ENCODE data around the gene TEX29.

The TEX29 gene

DNA sequence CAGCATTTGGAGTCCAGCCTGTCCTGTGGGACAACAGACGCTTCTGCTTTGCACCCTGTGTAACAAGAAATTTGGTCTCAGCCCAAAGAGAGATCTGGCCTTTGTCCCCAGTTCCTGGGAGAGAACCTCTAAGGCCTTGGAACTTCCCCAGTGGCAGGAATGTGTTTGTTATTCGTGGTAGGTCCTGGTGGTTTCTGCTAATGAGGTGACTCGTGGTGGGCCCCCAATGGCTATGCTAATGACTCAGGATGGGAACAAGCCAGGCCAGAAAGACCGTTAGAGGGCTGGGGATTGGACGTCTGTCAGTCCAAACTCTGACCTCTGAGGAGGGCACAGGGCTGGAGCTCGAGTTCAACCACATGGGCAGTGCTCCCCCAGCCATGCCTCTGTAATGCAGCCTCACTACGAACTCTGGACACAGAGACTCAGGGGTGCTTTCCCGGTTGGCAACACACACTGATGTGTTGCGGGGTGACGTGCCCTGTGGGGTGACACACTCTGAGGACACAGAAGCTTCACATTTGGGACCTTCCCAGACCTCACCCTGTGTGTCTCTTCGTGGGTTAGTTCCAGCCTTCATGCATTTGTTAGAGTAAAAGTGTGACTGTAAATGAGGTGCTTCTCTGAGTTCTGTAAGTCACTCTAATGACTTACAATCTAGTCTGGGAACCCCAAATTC, 38.9 kb downstream of the TEX29 start:
- no peak overlapping the region for H3K4me3 ChIP-seq (ENCODE audit: insufficient read depth, low read length, poor library complexity, severe bottlenecking)
- no peaks in the 10 kb centered on the region for H3K9me2 ChIP-seq (replicated peaks; ENCODE audit: insufficient read depth, low read length)
- H3K9ac ChIP-seq (ENCODE audit: low read length) = no peak overlapping the region
- no peaks in the 10 kb centered on the region for H3K79me2 ChIP-seq (ENCODE audit: insufficient read depth, low read length)
- no peaks in the 10 kb centered on the region for H3K9me3 ChIP-seq (ENCODE audit: insufficient read depth, low read length)
- H2AFZ ChIP-seq (ENCODE audit: low read depth, low read length, severe bottlenecking) = no peak overlapping the region
- no peaks in the 10 kb centered on the region for H3K27me3 ChIP-seq (ENCODE audit: low read length)
- H4K20me1 ChIP-seq (ENCODE audit: low read depth, low read length) = no peaks in the 10 kb centered on the region
- no peak overlapping the region for H3K4me2 ChIP-seq (ENCODE audit: low read depth, low read length, poor library complexity, severe bottlenecking)
- H3F3A ChIP-seq (ENCODE audit: insufficient read depth) = no peaks in the 10 kb centered on the region
- no peak overlapping the region for H3K27ac ChIP-seq (ENCODE audit: low read depth, low read length)
- no peaks in the 10 kb centered on the region for H3K36me3 ChIP-seq (ENCODE audit: low read length)
- no peak for TF ChIP-seq EZH2phosphoT487 (conservative IDR thresholded peaks at IDR 0.05; ENCODE audit: low read length)
- TF ChIP-seq, protein P1, sequence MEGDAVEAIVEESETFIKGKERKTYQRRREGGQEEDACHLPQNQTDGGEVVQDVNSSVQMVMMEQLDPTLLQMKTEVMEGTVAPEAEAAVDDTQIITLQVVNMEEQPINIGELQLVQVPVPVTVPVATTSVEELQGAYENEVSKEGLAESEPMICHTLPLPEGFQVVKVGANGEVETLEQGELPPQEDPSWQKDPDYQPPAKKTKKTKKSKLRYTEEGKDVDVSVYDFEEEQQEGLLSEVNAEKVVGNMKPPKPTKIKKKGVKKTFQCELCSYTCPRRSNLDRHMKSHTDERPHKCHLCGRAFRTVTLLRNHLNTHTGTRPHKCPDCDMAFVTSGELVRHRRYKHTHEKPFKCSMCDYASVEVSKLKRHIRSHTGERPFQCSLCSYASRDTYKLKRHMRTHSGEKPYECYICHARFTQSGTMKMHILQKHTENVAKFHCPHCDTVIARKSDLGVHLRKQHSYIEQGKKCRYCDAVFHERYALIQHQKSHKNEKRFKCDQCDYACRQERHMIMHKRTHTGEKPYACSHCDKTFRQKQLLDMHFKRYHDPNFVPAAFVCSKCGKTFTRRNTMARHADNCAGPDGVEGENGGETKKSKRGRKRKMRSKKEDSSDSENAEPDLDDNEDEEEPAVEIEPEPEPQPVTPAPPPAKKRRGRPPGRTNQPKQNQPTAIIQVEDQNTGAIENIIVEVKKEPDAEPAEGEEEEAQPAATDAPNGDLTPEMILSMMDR (IDR thresholded peaks at IDR 0.05; ENCODE audit: insufficient read depth, low read length, poor library complexity, severe bottlenecking) = no peak

DNA sequence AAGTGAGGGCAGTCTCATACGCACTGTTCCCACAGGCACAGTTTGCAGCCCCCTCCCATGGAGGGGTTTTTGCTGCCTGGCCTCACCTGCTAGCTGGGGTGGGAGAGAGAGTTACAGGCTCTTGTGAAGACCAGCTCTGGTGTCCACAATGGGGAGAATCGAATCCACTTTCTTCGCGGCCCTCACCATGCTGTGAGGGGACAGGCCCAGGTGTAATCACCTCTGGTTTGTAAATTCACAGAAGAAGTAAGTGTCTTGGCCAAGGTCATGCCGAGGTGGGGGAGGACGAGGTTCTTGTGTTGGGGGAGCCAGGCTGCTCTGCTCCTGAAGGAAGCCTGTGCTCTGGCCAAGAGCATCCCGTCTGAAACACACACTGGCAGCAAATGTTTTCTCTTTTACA, 39.5 kb downstream of the TEX29 start:
- Histone ChIP-seq H3K4me2 (ENCODE audit: low read depth, low read length, poor library complexity, severe bottlenecking) (no peak overlapping the region), H3K27me3 (ENCODE audit: low read length) (no peaks in the 10 kb centered on the region), H3K9me3 (ENCODE audit: insufficient read depth, low read length) (no peaks in the 10 kb centered on the region), H3K79me2 (ENCODE audit: insufficient read depth, low read length) (no peaks in the 10 kb centered on the region), H3K9me2 (replicated peaks; ENCODE audit: insufficient read depth, low read length) (no peaks in the 10 kb centered on the region), H3K36me3 (ENCODE audit: low read length) (no peaks in the 10 kb centered on the region), H3K9ac (ENCODE audit: low read length) (no peak overlapping the region), H3K27ac (ENCODE audit: low read depth, low read length) (no peak overlapping the region), H3K4me3 (ENCODE audit: insufficient read depth, low read length, poor library complexity, severe bottlenecking) (no peak overlapping the region), H4K20me1 (ENCODE audit: low read depth, low read length) (no peaks in the 10 kb centered on the region), H2AFZ (ENCODE audit: low read depth, low read length, severe bottlenecking) (no peak overlapping the region), H3F3A (ENCODE audit: insufficient read depth) (no peaks in the 10 kb centered on the region)
- TF ChIP-seq, protein P1 (IDR thresholded peaks at IDR 0.05; ENCODE audit: insufficient read depth, low read length, poor library complexity, severe bottlenecking) = no peak
- TF ChIP-seq EZH2phosphoT487 (conservative IDR thresholded peaks at IDR 0.05; ENCODE audit: low read length) = no peak

DNA sequence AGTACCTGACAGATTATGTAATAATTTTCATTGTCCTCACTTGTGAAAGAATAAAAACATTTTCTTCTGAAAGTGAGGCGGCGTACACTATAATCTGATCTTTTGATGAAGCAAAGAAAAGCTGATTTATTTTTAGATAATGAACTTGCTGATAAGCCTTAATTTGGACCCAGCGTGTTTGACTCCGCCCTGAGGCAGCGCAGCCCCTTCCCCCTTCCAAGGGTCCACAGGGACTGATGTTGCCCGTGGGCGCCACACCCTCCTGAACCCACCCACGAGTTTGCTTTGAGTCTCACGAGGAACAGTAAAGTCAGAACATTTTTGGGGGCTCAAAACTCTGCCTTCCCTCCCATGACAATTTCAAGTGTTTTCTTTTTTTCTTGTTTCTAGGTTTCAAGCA, 40.0 kb downstream of the TEX29 start:
- Histone ChIP-seq H3K36me3 (ENCODE audit: low read length) (no peaks in the 10 kb centered on the region), H3K9me2 (replicated peaks; ENCODE audit: insufficient read depth, low read length) (no peaks in the 10 kb centered on the region), H3F3A (ENCODE audit: insufficient read depth) (no peaks in the 10 kb centered on the region), H3K27ac (ENCODE audit: low read depth, low read length) (no peak overlapping the region), H3K9ac (ENCODE audit: low read length) (no peak overlapping the region), H3K9me3 (ENCODE audit: insufficient read depth, low read length) (no peaks in the 10 kb centered on the region), H2AFZ (ENCODE audit: low read depth, low read length, severe bottlenecking) (no peak overlapping the region), H3K4me3 (ENCODE audit: insufficient read depth, low read length, poor library complexity, severe bottlenecking) (no peak overlapping the region), H3K27me3 (ENCODE audit: low read length) (no peaks in the 10 kb centered on the region), H3K4me2 (ENCODE audit: low read depth, low read length, poor library complexity, severe bottlenecking) (no peak overlapping the region), H3K79me2 (ENCODE audit: insufficient read depth, low read length) (no peaks in the 10 kb centered on the region), H4K20me1 (ENCODE audit: low read depth, low read length) (no peaks in the 10 kb centered on the region)
- TF ChIP-seq EZH2phosphoT487 (conservative IDR thresholded peaks at IDR 0.05; ENCODE audit: low read length) = no peak
- TF ChIP-seq, protein P1 (IDR thresholded peaks at IDR 0.05; ENCODE audit: insufficient read depth, low read length, poor library complexity, severe bottlenecking) = no peak

Measured in SU-DHL-6 (cell line).